NCI-H1105 treated with DMSO at 0.1 percent for 48 hours (cell line): Measurements from ENCODE around the gene PRR15.
"Not testable (repeated sequence)": the region's sequence is repeated elsewhere in the genome, so short reads cannot be mapped to it uniquely, and the experiment has no call there.

Source experiments
- DNase-seq: peaks from one replicate; lab custom pipeline; 2025; lab: John Stamatoyannopoulos, UW

Gene PRR15, protein sequence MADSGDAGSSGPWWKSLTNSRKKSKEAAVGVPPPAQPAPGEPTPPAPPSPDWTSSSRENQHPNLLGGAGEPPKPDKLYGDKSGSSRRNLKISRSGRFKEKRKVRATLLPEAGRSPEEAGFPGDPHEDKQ

GRCh38 chr7:29563590-29564495, at the start of gene PRR15:
PRR15 (plus strand) TSS chr7:29563835; CDS start chr7:29566330, 2,495 bp downstream.
- DNase-seq, result no peak

GRCh38 chr7:29516491-29516890, 47.1 kb upstream of the PRR15 start:
- DNase-seq, result no peak

GRCh38 chr7:29518616-29519015, 45.0 kb upstream of the PRR15 start:
- no peak for DNase-seq

- no peak for DNase-seq
Observed at GRCh38 chr7:29523728-29524127, 39.9 kb upstream of the PRR15 start.

DNA sequence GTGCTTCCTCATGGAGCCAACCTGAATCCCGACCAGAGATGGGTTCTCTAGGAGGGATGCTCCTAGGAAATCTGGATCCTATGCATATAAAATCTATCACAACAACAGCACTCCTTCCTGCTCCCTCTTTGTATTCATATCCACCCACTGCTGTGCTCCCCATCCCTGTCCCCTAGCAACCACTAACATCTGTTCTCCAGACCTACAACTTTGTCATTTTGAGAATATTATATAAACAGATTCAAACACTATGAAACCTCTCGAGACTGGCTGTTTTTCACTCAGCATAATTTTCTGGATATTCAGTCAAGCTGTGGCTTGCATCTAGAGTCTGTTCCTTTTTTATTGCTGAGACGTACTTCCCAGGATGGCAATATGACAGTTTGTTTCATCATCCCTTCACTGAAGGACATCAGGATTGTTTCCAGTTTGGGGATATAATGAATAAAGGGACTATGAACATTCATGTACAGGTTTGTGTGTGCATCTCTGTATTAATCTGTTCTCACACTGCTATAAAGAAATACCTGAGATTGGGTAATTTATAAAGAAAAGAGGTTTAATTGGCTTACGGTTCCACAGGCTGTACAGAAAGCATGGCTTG, 36.0 kb upstream of the PRR15 start:
- DNase-seq, result no peak

DNA sequence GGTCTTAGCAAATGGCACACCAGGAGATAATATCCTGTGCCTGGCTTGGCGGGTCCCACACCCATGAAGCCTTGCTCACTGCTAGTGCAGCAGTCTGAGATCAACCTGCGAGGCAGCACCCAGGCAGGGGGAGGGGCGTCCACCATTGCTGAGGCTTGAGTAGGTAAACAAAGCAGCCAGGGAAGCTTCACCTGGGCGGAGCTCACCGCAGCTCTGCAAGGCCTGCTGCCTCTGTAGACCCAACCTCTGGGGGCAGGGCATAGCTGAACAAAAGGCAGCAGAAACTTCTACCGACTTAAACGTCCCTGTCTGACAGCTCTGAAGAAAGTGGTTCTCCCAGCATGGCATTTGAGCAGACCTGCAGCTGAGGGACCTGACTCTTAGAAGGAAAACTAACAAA, 35.1 kb upstream of the PRR15 start:
- DNase-seq, result not testable (repeated sequence)

DNA sequence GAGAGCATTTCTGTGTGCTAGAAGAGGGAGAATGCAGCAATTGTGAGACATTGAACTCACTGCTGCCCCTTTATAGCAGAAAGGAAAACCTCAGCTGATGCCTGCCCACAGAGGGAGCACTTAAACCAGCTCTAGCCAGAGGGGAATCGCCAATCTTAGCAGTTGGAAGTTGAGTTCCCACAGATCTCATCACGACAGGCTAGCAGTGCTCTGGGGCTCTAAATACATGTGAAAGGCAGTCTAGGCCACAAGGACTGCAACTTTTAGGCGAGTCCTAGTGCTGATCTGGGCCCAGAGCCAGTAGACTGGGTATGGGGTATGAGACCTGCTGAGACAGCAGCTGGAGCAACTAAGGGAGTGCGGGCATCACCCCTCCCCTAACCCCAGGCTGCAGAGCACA, 25.2 kb upstream of the PRR15 start:
- DNase-seq, result no peak

DNA sequence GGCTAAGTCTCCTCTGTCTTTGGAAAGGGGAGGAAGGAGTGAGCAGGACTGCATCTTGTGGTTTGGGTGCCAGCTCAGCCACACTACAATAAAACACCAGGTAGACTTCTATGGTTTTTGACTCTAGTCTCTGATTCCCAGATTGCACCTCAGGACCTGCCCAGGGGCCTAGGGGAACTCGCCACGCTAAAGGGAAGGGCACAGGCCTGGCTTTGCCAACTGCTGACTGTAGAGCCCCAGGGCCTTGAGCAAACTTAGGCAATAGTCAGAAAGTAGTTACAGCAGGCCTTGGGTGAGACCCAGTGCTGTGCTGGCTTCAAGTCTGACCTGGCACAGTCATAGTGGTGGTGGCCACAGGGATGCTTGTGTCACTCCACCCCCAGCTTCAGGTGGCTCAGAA, 24.2 kb upstream of the PRR15 start:
- no peak for DNase-seq

DNA sequence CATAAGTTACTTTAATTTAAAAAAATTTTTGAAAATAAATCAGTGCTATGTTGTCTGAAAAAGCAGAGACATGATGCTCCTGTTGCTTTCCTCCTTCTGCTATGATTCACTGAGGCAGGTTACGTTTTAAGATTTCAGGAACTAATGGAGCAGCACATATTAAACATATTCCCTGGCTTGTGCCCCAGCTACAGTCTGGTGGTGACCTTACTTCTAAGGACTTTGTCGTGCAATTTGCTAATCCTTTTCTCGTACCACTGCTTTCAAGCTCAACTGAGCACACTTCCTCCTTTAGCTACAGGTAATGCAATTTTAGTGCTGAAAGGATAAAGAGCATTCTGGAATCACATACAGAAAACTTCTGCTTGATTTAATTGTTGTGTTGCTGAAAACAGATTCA, 16.2 kb upstream of the PRR15 start:
- no peak for DNase-seq

DNA sequence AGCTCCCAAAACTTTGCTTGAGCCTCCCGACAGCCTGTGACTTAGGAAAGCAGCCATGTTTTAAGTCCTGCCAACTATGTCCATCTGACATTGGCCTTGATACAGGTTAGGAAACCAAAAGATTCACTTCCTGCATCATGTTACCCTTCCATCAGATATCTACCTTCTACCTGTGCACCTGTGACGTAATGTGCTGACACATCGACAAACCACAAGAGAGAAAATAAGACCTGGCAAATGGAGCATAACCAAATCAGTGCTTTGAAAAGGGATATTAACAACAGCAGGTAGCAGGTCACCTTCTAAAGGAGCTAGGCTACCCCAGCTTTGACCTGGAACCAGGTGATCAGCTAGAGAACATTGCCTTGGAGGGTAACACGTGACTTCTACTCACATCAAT, 14.8 kb upstream of the PRR15 start:
- no peak for DNase-seq

DNA sequence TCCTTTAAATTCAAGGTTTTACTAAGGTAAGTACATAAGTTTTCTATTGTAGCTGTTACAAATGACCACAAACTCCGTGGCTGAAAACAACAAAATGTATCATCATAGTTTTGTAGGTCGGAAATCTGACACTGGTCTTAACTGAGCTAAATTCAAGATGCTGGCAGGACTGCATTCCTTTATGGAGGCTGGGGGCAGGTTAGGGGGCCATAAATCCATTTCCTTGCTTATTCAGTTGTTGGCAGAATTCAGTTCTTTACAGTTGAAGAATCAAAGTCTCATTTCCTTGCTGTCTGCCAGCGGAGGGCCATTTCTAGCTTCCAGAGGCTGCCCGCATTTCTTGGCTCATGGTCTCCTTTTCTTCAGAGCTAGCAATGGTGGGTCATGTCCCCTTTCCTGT, 11.2 kb upstream of the PRR15 start:
- DNase-seq, result no peak

- DNase-seq, result no peak
Observed at GRCh38 chr7:29555061-29555460, 8.6 kb upstream of the PRR15 start.

DNA sequence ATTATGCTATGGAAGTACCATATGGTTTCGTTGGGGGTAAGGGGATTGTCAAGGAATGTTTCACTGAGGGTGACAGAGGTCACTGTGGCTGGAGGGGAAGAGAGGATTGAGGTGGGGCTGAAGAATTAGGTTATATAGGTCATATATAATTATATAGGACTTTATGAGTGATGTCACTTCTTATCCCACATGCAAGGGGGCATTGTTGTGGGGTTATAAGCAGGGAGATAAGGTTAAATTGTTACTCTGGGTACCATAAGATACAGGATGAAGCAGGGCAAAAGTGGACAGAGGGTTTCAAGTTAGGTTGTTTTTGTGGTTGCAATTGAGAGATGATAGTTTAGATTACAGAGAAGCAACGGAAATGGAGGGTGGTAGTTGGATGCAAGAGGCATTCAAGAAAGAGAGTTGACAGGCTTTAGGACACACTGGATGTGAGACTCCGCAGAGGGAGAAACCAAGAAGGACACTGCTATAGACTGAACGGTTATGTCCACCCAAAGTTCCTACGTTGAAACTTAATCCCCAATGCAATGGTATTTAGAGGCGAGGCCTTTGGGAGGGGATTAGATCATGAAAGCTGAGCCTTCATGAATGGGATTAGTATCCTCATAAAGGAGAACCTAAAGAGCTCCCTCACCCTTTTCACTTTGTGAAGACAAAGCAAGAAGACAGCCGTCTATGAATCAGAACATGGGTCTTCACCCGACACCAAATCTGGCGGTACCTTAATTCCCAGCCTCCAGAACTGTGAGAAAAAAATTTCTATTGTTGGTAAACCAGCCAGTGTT, 7.0 kb upstream of the PRR15 start:
- DNase-seq, result no peak

DNA sequence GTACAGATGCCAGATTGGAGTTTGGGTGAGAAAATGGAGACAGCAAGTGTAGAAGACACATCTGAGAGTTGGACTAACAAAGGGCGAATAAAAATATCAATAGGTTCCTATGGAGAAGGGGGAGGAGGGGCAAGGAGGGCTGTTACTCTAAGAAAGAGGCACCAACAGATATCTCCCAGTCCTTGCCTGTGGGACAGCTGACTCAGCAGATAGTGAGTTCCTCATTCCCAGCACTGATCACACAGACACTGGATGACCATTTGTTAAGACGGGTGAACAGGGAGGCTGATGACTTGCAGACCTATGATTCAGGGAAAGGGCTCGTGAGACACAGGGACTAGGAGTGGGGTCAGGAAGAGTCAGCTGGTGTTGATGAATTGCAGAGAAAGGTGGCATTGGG, 5.7 kb upstream of the PRR15 start:
- no peak for DNase-seq

DNA sequence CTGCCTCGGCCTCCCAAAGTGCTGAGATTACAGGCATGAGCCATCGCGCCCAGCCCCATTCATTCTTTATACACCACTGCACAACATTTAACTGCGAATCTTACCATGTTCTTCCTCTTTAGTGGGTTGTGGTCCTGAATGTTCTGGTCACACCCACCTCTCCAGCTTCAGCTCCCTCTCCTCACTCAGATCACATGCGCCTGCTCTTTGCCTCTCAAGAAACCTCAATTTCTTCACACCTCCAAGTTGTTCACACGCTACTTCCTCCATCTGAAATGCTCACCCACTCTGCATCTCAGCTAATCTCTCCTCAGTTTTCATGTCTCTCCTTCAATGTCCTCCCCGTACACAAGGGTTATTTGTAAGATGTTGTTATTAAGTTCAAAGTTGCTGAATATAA, 2.4 kb upstream of the PRR15 start:
- no peak for DNase-seq

- DNase-seq, result no peak
Observed at GRCh38 chr7:29562307-29562706, 1.3 kb upstream of the PRR15 start.

DNA sequence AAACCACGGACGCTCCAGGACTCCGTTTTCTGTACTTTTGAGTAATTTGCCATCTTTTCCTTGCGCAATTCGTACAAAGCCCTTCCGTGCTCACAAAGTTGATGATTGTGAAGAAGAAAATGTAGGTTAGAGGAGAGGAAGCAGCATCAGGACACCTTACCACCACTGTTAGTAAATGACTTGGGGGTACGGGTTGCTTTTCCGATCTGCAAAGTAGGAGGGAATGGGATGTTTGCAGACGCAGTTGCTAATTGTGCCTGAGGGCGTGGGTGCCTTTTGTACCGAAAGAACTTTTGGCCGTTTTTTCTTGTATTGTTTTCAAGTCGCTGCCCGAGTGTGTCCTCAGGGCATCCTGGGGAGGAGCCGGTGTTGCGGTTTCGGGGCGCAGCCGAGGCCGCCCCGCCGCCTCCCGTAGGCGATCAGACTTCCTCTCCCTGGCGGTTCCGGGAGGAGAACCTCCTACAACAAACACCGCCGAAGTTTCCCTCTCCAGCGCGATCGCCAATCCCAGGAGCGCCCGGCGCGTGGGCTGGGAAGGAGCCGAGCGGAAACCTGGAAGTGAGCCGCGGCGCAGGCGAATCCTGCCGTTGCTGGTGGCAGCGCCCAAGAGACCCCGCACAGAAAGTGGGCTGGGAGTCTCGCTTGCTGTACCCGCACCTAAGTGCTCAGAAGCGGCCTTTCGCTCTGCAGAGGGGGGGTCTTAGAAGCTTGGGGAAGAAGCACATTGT, 1.0 kb downstream of the PRR15 start:
- DNase-seq, result no peak

DNA sequence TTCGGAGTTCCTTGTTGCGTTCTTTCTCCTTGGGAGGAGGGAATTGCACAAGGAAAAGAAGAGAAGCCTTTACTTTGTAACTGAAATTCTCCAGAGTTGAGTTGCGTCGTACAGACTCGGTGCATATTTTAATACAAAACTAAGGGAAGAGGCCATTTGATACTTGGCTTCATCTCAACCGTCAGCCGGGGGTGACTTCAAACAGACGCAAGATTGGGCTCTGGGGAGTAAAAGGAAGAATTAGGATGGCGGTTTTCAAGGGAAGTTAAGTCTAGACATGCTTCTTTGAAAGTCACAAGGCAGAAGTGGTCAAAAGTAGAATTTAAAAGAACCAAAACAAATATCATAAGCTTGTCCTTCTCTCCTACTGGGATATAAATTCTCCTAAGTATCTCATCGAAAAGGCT, 1.6 kb downstream of the PRR15 start:
- DNase-seq, result no peak

- DNase-seq, result no peak
Observed at GRCh38 chr7:29565634-29565981, 2.0 kb downstream of the PRR15 start.

DNA sequence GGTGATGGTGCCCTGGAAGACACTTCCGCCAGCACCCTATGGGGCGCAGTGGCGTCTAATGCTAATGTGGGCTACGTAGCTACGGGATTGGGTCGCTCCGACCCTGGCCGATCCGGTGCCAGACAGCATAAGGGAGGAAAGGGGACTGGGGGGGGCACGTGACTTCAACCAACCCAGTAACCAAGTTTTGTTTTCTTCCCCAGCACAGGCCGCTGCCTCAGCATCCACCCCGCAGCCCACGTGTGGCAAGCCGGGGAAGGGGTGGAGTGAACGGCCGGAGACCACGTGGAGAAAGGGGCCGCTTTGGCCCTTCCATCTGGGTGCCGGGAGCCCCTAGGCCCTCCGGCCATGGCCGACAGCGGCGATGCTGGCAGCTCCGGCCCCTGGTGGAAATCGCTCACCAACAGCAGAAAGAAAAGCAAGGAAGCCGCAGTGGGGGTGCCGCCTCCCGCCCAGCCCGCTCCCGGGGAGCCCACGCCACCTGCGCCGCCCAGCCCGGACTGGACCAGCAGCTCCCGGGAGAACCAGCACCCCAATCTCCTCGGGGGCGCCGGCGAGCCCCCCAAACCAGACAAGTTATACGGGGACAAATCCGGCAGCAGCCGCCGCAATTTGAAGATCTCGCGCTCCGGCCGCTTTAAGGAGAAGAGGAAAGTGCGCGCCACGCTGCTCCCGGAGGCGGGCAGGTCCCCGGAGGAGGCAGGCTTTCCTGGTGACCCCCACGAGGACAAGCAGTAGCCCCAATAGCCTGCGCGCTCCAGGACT, 2.5 kb downstream of the PRR15 start:
- no peak for DNase-seq

GRCh38 chr7:29567174-29567573, 3.5 kb downstream of the PRR15 start:
- DNase-seq, result no peak
